ENCODE data around the gene PACSIN2. TPM values are rescaled to one million over a fixed set of nuclear protein-coding genes. Genes with fewer than 3 reads are reported as not detected.

Gene PACSIN2
- total RNA-seq, 1 experiment from 2014 or later, result 70.5 TPM

DNA sequence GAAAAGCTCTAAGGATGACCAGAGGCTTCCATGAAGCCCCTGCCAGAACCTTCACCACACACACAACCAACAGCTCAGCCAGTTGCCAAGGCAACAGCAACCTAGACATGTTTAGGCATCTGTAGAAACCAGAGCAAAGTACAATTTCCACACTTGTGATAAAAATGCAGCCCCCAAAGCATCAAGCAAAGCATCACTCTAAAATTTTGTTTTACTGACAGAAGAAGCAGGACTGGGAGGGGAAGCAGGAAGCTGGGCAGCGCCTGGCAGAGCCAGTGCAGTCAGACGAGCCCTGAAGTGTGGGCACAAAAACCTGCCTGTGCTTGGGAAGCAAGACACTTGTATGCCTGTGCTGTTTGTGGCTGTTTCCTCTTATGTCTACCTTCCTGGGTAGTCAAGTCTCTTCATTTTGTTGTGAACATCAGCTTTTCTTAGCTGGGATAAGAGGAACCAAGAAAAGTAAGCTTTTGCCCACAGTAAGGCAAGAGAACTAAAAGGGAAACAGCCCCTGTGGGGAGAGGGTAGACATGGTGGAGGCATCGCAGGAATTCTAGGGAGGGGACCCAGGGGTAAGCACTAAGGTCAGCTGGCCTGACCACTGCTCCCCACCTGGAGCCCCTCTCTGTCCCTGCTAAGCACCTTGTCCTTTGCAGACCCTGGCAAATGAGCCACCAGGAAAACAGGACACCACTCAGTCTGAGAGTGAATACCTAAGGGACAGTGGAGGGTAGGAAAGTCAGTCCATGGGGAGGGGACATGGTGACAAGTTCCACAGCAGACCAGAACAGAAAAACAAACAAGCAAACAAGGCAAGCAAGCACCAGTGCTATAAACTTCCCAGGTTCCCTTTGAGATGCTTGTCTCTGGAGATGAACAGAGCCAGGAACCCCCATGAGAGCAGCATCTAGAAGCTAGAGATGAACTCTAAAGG is 13.4 kb downstream of the PACSIN2 start:
- peak overlapping the region; percentile 82 for H3K27ac Mint-ChIP-seq
- ChIA-PET POLR2A (interaction anchor here (1.8 kb wide), 1 partner anchor 13 kb away, joined by 9 read pairs; the partner anchor contains the start of gene PACSIN2), CTCF (interaction anchor here (1.1 to 2.7 kb wide), 5 partner anchors 11 to 99 kb away, joined by 3 to 14 read pairs (median 5); partner anchors contain the start of gene PACSIN2)
- ATAC-seq (peak; percentile 21), DNase-seq (ENCODE audit: low spot score) (no peak)
- peaks cover 84% of the 10 kb centered on the region for H3K4me1 Mint-ChIP-seq
- H3K9me3 Mint-ChIP-seq, result peaks cover 18% of the 10 kb centered on the region
- no peak overlapping the region for H3K4me3 Mint-ChIP-seq
- H3K27me3 Mint-ChIP-seq (ENCODE audit: low read depth), result no peaks in the 10 kb centered on the region
- H3K36me3 Mint-ChIP-seq, result peaks cover 21% of the 10 kb centered on the region
- TF ChIP-seq ZNF671 (CRISPR knock-in tag; IDR thresholded peaks at IDR 0.05) (no peak), CDX4 (CRISPR knock-in tag; IDR thresholded peaks at IDR 0.05; ENCODE audit: borderline replicate concordance) (no peak), EMX1 (CRISPR knock-in tag; IDR thresholded peaks at IDR 0.05) (no peak), GTF2I (CRISPR knock-in tag; conservative IDR thresholded peaks at IDR 0.05) (no peak), E2F4 (CRISPR knock-in tag; IDR thresholded peaks at IDR 0.05; ENCODE audit: borderline replicate concordance, low read depth) (no peak), FOXP1 (CRISPR knock-in tag; IDR thresholded peaks at IDR 0.05; ENCODE audit: borderline replicate concordance) (no peak), CREM (CRISPR knock-in tag; IDR thresholded peaks at IDR 0.05) (no peak), HMGXB4 (CRISPR knock-in tag; IDR thresholded peaks at IDR 0.05) (no peak), GABPB1 (CRISPR knock-in tag; IDR thresholded peaks at IDR 0.05) (no peak), GRHL2 (CRISPR knock-in tag; IDR thresholded peaks at IDR 0.05; ENCODE audit: insufficient replicate concordance, severe bottlenecking) (no peak), NFE2L1 (CRISPR knock-in tag; IDR thresholded peaks at IDR 0.05) (no peak)
- TF ChIP-seq, protein P1, sequence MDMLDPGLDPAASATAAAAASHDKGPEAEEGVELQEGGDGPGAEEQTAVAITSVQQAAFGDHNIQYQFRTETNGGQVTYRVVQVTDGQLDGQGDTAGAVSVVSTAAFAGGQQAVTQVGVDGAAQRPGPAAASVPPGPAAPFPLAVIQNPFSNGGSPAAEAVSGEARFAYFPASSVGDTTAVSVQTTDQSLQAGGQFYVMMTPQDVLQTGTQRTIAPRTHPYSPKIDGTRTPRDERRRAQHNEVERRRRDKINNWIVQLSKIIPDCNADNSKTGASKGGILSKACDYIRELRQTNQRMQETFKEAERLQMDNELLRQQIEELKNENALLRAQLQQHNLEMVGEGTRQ (CRISPR knock-in tag; IDR thresholded peaks at IDR 0.05), result no peak
- TF ChIP-seq, protein P2, sequence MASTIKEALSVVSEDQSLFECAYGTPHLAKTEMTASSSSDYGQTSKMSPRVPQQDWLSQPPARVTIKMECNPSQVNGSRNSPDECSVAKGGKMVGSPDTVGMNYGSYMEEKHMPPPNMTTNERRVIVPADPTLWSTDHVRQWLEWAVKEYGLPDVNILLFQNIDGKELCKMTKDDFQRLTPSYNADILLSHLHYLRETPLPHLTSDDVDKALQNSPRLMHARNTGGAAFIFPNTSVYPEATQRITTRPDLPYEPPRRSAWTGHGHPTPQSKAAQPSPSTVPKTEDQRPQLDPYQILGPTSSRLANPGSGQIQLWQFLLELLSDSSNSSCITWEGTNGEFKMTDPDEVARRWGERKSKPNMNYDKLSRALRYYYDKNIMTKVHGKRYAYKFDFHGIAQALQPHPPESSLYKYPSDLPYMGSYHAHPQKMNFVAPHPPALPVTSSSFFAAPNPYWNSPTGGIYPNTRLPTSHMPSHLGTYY (CRISPR knock-in tag; IDR thresholded peaks at IDR 0.05), result no peak

GRCh38 chr22:43000441-43001175 is 14.3 kb downstream of the PACSIN2 start:
- ATAC-seq, result no peak
- no peak for DNase-seq (ENCODE audit: low spot score)
- Mint-ChIP-seq H3K4me3 (no peak overlapping the region; the same call in 1 of the 2 replicates), H3K4me1 (peaks cover 77% of the 10 kb centered on the region), H3K27ac (peak overlapping the region; percentile 42), H3K27me3 (ENCODE audit: low read depth) (no peaks in the 10 kb centered on the region), H3K9me3 (peaks cover 18% of the 10 kb centered on the region), H3K36me3 (peaks cover 21% of the 10 kb centered on the region)
- CTCF ChIA-PET, result interaction anchor here (1.2 to 2.7 kb wide), 2 partner anchors 10 to 60 kb away, joined by 3 to 14 read pairs; no protein-coding TSS in a partner anchor
- POLR2A ChIA-PET, result interaction anchor here (1.8 kb wide), 1 partner anchor 14 kb away, joined by 9 read pairs; the partner anchor contains the start of gene PACSIN2
- no peak for TF ChIP-seq FOXJ3 (CRISPR knock-in tag; IDR thresholded peaks at IDR 0.05; ENCODE audit: borderline replicate concordance)
- TF ChIP-seq, protein P3, sequence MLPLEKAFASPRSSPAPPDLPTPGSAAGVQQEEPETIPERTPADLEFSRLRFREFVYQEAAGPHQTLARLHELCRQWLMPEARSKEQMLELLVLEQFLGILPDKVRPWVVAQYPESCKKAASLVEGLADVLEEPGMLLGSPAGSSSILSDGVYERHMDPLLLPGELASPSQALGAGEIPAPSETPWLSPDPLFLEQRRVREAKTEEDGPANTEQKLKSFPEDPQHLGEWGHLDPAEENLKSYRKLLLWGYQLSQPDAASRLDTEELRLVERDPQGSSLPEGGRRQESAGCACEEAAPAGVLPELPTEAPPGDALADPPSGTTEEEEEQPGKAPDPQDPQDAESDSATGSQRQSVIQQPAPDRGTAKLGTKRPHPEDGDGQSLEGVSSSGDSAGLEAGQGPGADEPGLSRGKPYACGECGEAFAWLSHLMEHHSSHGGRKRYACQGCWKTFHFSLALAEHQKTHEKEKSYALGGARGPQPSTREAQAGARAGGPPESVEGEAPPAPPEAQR (CRISPR knock-in tag; IDR thresholded peaks at IDR 0.05), result no peak
- TF ChIP-seq ETV6 (CRISPR knock-in tag; IDR thresholded peaks at IDR 0.05), result no peak
- TF ChIP-seq SOX15 (CRISPR knock-in tag; IDR thresholded peaks at IDR 0.05), result no peak
- no peak for TF ChIP-seq PRRX2 (CRISPR knock-in tag; IDR thresholded peaks at IDR 0.05)
- no peak for TF ChIP-seq SMAD3 (CRISPR knock-in tag; IDR thresholded peaks at IDR 0.05; ENCODE audit: borderline replicate concordance)
- TF ChIP-seq NR1H2 (CRISPR knock-in tag; IDR thresholded peaks at IDR 0.05), result no peak
- TF ChIP-seq ZNF263 (CRISPR knock-in tag; IDR thresholded peaks at IDR 0.05; ENCODE audit: low read depth), result no peak
- TF ChIP-seq CTCF (IDR thresholded peaks at IDR 0.05), result no peak
- no peak for TF ChIP-seq MLX (CRISPR knock-in tag; IDR thresholded peaks at IDR 0.05)
